Uterus (tissue), 4 donors: ENCODE measurements around the gene CRTAC1. TPM values are rescaled to one million over a fixed set of nuclear protein-coding genes. Genes with fewer than 3 reads are reported as not detected.

Source experiments
- DNase-seq, 2 donors: peaks; one replicate each; pipeline ENCODE4 v3.0.0-alpha.2; 2019 to 2020
- H3K27ac ChIP-seq, 2 donors: fragments of 200-600 bp; sonication (generic); 1 replicate in 1 of 2; 2 replicates in 1 of 2; pipeline ENCODE4 v1.5.1; 2016 to 2018
- H3K27me3 ChIP-seq, 2 donors: fragments of 200-600 bp; sonication (generic); one replicate each; pipeline ENCODE4 v1.5.1; 2018 to 2019; ENCODE audit warnings: control low read depth in 1 of 2
- H3K36me3 ChIP-seq, 2 donors: fragments of 200-600 bp; sonication (generic); one replicate each; pipeline ENCODE4 v1.5.1; 2019; ENCODE audit warnings: control low read depth in 1 of 2
- H3K4me1 ChIP-seq, 2 donors: fragments of 200-600 bp; sonication (generic); one replicate each; pipeline ENCODE4 v1.5.1; 2018 to 2019; ENCODE audit warnings: control low read depth in 1 of 2
- H3K4me3 ChIP-seq, 2 donors: fragments of 200-600 bp; sonication (generic); 1 replicate in 1 of 2; 2 replicates in 1 of 2; pipeline ENCODE4 v1.5.1; 2018 to 2019; ENCODE audit warnings: mild to moderate bottlenecking in 1 of 2
- H3K9me3 ChIP-seq, 2 donors: fragments of 200-600 bp; sonication (generic); one replicate each; pipeline ENCODE4 v1.5.1; 2019; ENCODE audit warnings: control low read depth in 1 of 2
- CTCF ChIP-seq, 4 experiments: fragments of 200-600 bp in 2 of 4; fragments of 450-650 bp in 2 of 4; sonication (generic) in 2 of 4; IDR thresholded peaks; one replicate each; pipeline ENCODE4 v1.5.1; 2016 to 2019; ENCODE audit warnings: antibody characterized with exemption in 4 of 4, mild to moderate bottlenecking in 2 of 4, moderate library complexity in 1 of 4
- POLR2A ChIP-seq, 2 donors: fragments of 450-650 bp; IDR thresholded peaks; one replicate each; pipeline ENCODE4 v1.6.1; 2016; ENCODE audit warnings: antibody characterized with exemption in 2 of 2, mild to moderate bottlenecking in 1 of 2, moderate library complexity in 1 of 2
- intact Hi-C: fragments of 100-400 bp; cut with DNase I; formaldehyde crosslinking; loops from one replicate; pipeline ENCODE4 v1.15.1; 2023; ENCODE audit warnings: low total_unique reads
- total RNA-seq, 4 donors: library from RNA; depleted of rRNA in 3 of 4; stranded (reverse); fragments of >200 nt in 3 of 4; gene quantifications; one replicate each; pipeline versions ENCODE4 v1.1.0 to v1.2.4, GENCODE V29; 2014 to 2023
- donor health status: DM: yes; HTN: yes; CAD: no.

The CRTAC1 gene
- total RNA-seq, 4 donors from 2014 or later = 0.26 to 7.5 (median 2.0) TPM

DNA sequence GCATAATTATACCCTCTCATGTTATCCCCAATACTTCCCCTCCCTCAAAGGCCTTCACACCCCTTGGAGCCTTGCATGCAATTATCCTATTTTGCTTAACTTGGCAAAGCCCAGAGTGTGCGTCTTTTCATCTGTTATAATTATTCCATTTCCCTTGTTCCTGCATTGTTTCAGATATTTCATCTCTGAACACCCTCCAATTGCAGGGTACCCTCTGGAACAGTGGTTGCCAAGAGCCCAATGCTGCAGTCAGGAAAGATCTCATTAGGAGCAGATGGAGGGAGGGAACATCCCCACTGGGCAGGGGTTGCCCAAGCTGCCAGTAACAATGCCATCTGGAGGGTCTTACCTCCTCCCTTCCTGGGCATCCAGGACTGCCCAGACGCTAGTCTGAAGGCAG is 199.2 kb downstream of the CRTAC1 start:
- no peaks in the 10 kb centered on the region for H3K9me3 ChIP-seq
- no peak overlapping the region for H3K4me3 ChIP-seq
- H3K27ac ChIP-seq = no peak overlapping the region
- no peaks in the 10 kb centered on the region for H3K36me3 ChIP-seq
- intact Hi-C loops = no loop called here
- no peaks in the 10 kb centered on the region for H3K27me3 ChIP-seq
- no peak for DNase-seq
- no peaks in the 10 kb centered on the region for H3K4me1 ChIP-seq
- TF ChIP-seq POLR2A (IDR thresholded peaks at IDR 0.05) (no peak), CTCF (IDR thresholded peaks at IDR 0.05) (no peak)

DNA sequence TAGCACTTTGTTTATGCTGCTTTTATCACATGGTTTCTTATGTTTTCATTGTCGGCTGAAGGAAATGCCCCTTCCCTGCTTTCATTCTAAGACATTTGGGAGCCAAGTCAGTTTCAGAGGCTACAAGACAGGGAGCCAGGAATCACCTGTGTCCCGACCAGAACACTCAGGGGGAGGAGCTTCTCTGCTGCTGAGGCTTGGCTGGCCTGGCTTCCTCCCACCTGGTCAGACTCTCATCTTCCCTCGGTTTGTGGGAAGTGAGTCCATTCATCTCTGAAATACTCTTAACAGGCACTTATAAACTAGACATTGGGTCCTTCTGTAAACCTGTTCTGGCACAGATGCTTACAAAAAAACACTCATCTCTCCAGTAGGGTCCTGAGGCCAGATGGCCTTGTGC is 200.4 kb downstream of the CRTAC1 start:
- intact Hi-C loops = no loop called here
- Histone ChIP-seq H3K9me3 (no peaks in the 10 kb centered on the region), H3K27me3 (no peaks in the 10 kb centered on the region), H3K4me3 (no peak overlapping the region), H3K4me1 (no peaks in the 10 kb centered on the region), H3K27ac (no peak overlapping the region), H3K36me3 (no peaks in the 10 kb centered on the region)
- DNase-seq = no peak
- TF ChIP-seq POLR2A (IDR thresholded peaks at IDR 0.05) (no peak), CTCF (IDR thresholded peaks at IDR 0.05) (no peak)

DNA sequence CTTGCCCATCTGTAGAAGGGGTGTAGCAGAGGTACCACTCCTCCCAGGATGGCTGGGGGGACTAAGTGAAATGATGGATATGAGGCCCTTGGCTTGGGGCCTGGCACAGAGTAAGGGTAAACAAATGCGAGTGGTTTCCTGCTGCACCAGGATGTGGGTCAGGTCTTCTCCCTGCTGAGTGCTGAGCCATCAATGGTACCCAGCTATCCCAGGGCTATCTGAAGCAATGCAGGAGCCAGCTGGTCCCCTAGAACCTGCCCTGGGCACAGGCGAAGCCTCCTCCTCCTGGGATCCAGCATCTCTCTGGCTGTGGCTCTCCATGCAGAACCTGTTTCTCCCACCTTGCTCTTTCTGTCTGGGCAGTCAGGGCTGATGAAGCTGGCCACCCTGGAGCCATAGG is 201.7 kb downstream of the CRTAC1 start:
- DNase-seq = no peak
- intact Hi-C loops = no loop called here
- Histone ChIP-seq H3K27me3 (no peaks in the 10 kb centered on the region), H3K4me3 (no peak overlapping the region), H3K27ac (no peak overlapping the region), H3K9me3 (no peaks in the 10 kb centered on the region), H3K4me1 (no peaks in the 10 kb centered on the region), H3K36me3 (no peaks in the 10 kb centered on the region)
- TF ChIP-seq CTCF (IDR thresholded peaks at IDR 0.05) (no peak), POLR2A (IDR thresholded peaks at IDR 0.05) (no peak)

DNA sequence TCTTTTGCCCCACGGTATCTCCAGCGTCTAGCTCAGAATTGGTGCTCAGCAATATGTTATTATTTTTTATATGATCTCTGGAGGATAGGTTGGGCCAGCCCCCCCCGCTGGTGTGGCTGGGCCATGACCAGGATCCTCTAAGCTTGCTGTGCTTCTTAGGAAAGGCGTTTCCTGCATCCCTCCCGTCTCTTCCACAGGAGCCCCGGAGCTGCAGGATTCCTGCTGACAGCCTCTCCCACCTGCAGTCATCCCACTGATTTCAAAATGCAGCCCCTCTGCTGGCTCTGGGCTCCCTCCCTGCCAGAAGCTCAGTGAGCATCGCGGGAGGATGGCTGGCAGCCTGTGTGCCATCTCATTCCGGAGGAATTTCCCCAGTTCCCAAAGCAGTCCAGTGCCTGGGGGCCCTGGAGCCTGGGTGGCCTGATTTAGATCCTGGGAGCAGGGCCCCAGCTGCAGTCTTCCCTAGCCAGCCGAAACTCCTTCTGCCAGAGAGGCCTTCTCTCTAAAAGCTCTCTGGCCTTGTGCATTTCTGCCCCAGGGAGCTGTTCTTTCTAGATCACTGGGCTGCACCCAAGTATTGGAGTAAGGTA is 202.6 kb downstream of the CRTAC1 start:
- H3K4me1 ChIP-seq = no peaks in the 10 kb centered on the region

GRCh38 chr10:97826892-97827291 is 203.5 kb downstream of the CRTAC1 start:
- Histone ChIP-seq H3K27me3 (no peaks in the 10 kb centered on the region), H3K36me3 (no peaks in the 10 kb centered on the region), H3K4me3 (no peak overlapping the region), H3K9me3 (no peaks in the 10 kb centered on the region), H3K27ac (no peak overlapping the region), H3K4me1 (no peaks in the 10 kb centered on the region)
- intact Hi-C loops = no loop called here
- no peak for DNase-seq
- TF ChIP-seq POLR2A (IDR thresholded peaks at IDR 0.05) (no peak), CTCF (IDR thresholded peaks at IDR 0.05) (no peak)

More for the DNA sequence above, 202.6 kb downstream of the CRTAC1 start:
- Histone ChIP-seq H3K27me3 (no peaks in the 10 kb centered on the region), H3K9me3 (no peaks in the 10 kb centered on the region), H3K36me3 (no peaks in the 10 kb centered on the region), H3K4me3 (no peak overlapping the region), H3K27ac (no peak overlapping the region)
- intact Hi-C loops = no loop called here
- no peak for DNase-seq
- TF ChIP-seq CTCF (IDR thresholded peaks at IDR 0.05) (no peak), POLR2A (IDR thresholded peaks at IDR 0.05) (no peak)
